Measurements from ENCODE around the gene ZNF135. TPM values are rescaled to one million over a fixed set of nuclear protein-coding genes. Genes with fewer than 3 reads are reported as not detected.

The ZNF135 gene
- total and polyA plus RNA-seq, 2 of the 4 experiments (the other 2 are of a cell fraction) = 2.4 to 2.7 TPM

- H2BK5ac ChIP-seq (ENCODE audit: low read depth, low read length, poor library complexity, severe bottlenecking) = no peak overlapping the region
- H4K8ac ChIP-seq (ENCODE audit: low read depth in 2 of 2, low read length in 2 of 2) = no peak overlapping the region
- H2BK15ac ChIP-seq (ENCODE audit: low read depth, low read length) = no peak overlapping the region
- TF ChIP-seq RFX5 (IDR thresholded peaks at IDR 0.05; ENCODE audit: low read depth, low read length) (no peak), RAD21 (IDR thresholded peaks at IDR 0.05; ENCODE audit: low read length) (no peak), USF2 (IDR thresholded peaks at IDR 0.05; ENCODE audit: low read depth, low read length) (no peak), POLR2A (IDR thresholded peaks at IDR 0.05; ENCODE audit: low read depth, low read length) (no peak), SMC3 (IDR thresholded peaks at IDR 0.05; ENCODE audit: low read depth, low read length) (no peak), NFE2L2 (IDR thresholded peaks at IDR 0.05; ENCODE audit: low read depth, low read length) (no peak), BHLHE40 (IDR thresholded peaks at IDR 0.05; ENCODE audit: low read depth, low read length) (no peak), MXI1 (IDR thresholded peaks at IDR 0.05; ENCODE audit: borderline replicate concordance, low read depth, low read length) (no peak), MAZ (IDR thresholded peaks at IDR 0.05; ENCODE audit: borderline replicate concordance, low read depth, low read length) (no peak), FOS (IDR thresholded peaks at IDR 0.05; ENCODE audit: low read depth, low read length) (no peak), RCOR1 (IDR thresholded peaks at IDR 0.05; ENCODE audit: insufficient replicate concordance, low read length) (no peak), MAFK (IDR thresholded peaks at IDR 0.05; ENCODE audit: low read depth, low read length) (no peak)
- H3K4me3 ChIP-seq (ENCODE audit: insufficient read depth, low read depth, low read length) = no peak overlapping the region
- H4K5ac ChIP-seq (ENCODE audit: low read depth, low read length) = no peak overlapping the region
- ChIA-PET CTCF (no interaction called here), POLR2A (ENCODE audit: unreplicated experiment) (no interaction called here)
- no TSS peak for BruUV-seq (replicated peaks)
- H2AK5ac ChIP-seq (ENCODE audit: low read depth, low read length) = no peak overlapping the region
- H3K14ac ChIP-seq (replicated peaks; ENCODE audit: low read depth, low read length) = no peak overlapping the region
- in situ Hi-C loops (cut with MboI; ENCODE audit: low sequenced_read_pairs) = no loop called here
- H2BK20ac ChIP-seq (ENCODE audit: low read depth, low read length) = no peak overlapping the region
- no peak overlapping the region for H3K56ac ChIP-seq (ENCODE audit: extremely low read depth, insufficient read depth, low read length)
- 90% methylated on average over 20 of the region's 26 CpGs; no CpG with 5 or more reads in 1 of the 2 experiments for WGBS, 2 experiments (ENCODE audit: extremely low coverage in 2 of 2, insufficient read length in 1 of 2)
- no peaks in the 10 kb centered on the region for H3K36me3 ChIP-seq (ENCODE audit: control insufficient read depth, insufficient read depth, low read length)
- intact Hi-C loops (cut with micrococcal nuclease) = no loop called here
- no peak overlapping the region for H2AFZ ChIP-seq (replicated peaks; ENCODE audit: low read length, poor library complexity)
- DNase-seq (no peak), ATAC-seq (ENCODE audit: low read depth) (no peak)
- H4K20me1 ChIP-seq (ENCODE audit: insufficient read depth, low read length) = no peaks in the 10 kb centered on the region
- no peaks in the 10 kb centered on the region for H3K9me1 ChIP-seq (ENCODE audit: insufficient read depth, low read length)
- H3K23ac ChIP-seq (ENCODE audit: low read depth, low read length) = no peak overlapping the region
- H3K9ac ChIP-seq (ENCODE audit: low read depth, low read length) = no peak overlapping the region
- no peak overlapping the region for H3K27ac ChIP-seq (ENCODE audit: insufficient read depth, low read length)
- dilution Hi-C loops (cut with HindIII; ENCODE audit: low sequenced_read_pairs, unreplicated experiment) = no loop called here
- H3K27me3 ChIP-seq (ENCODE audit: control insufficient read depth, insufficient read depth, low read length) = no peaks in the 10 kb centered on the region
- H3K4me1 ChIP-seq (ENCODE audit: control insufficient read depth, insufficient read depth, low read length) = no peaks in the 10 kb centered on the region
- no peak overlapping the region for H4K91ac ChIP-seq (ENCODE audit: insufficient read depth, low read depth, low read length)
- no peak overlapping the region for H3K4me2 ChIP-seq (ENCODE audit: low read depth, low read length)
- H3K79me1 ChIP-seq (ENCODE audit: low read depth in 1 of 2, low read length in 2 of 2) = no peaks in the 10 kb centered on the region
- H3K4ac ChIP-seq (ENCODE audit: low read depth, low read length) = no peak overlapping the region
- no peak overlapping the region for H2AK9ac ChIP-seq (replicated peaks; ENCODE audit: low read depth, low read length, poor library complexity)
- no peak overlapping the region for H3K18ac ChIP-seq (ENCODE audit: low read depth, low read length)
- peaks cover 76% of the 10 kb centered on the region for H3K9me3 ChIP-seq (ENCODE audit: control insufficient read depth, insufficient read depth, low read length)
- H2BK120ac ChIP-seq (ENCODE audit: low read depth, low read length) = no peak overlapping the region
Observed at GRCh38 chr19:58044886-58045285, 14.2 kb upstream of the ZNF135 start.
